ENCODE data around the gene USP11. TPM values are rescaled to one million over a fixed set of nuclear protein-coding genes. Genes with fewer than 3 reads are reported as not detected.

The USP11 gene
- total and polyA plus RNA-seq, 2 of the 8 experiments (the other 6 are each of a cell fraction or from before 2014, with no cell fraction given): 40.9 to 84.0 TPM

DNA sequence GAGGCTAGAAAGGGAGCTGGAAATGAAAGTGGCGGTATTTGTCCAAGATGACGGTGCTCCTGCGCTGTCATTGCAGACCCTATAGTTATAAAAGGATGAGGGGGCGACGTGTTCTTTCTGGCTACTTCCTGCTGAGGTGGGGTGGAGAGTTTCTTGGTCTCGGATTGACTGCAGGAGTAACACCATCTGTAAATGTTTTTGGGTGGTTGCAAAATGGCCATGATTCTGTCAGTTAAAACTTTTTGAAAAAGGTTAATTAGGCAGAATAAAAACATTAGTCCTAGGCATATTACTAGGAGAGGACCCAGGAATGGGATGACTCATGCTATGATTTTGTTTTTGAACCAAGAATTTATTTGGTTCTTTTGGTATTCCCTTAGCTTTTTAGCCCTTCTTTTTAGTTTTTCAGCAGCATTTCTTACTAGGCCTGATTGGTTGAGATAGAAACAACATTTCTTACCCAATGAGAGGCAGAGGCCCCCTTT is 53.1 kb downstream of the USP11 start (continued):
- TF ChIP-seq, protein P1, sequence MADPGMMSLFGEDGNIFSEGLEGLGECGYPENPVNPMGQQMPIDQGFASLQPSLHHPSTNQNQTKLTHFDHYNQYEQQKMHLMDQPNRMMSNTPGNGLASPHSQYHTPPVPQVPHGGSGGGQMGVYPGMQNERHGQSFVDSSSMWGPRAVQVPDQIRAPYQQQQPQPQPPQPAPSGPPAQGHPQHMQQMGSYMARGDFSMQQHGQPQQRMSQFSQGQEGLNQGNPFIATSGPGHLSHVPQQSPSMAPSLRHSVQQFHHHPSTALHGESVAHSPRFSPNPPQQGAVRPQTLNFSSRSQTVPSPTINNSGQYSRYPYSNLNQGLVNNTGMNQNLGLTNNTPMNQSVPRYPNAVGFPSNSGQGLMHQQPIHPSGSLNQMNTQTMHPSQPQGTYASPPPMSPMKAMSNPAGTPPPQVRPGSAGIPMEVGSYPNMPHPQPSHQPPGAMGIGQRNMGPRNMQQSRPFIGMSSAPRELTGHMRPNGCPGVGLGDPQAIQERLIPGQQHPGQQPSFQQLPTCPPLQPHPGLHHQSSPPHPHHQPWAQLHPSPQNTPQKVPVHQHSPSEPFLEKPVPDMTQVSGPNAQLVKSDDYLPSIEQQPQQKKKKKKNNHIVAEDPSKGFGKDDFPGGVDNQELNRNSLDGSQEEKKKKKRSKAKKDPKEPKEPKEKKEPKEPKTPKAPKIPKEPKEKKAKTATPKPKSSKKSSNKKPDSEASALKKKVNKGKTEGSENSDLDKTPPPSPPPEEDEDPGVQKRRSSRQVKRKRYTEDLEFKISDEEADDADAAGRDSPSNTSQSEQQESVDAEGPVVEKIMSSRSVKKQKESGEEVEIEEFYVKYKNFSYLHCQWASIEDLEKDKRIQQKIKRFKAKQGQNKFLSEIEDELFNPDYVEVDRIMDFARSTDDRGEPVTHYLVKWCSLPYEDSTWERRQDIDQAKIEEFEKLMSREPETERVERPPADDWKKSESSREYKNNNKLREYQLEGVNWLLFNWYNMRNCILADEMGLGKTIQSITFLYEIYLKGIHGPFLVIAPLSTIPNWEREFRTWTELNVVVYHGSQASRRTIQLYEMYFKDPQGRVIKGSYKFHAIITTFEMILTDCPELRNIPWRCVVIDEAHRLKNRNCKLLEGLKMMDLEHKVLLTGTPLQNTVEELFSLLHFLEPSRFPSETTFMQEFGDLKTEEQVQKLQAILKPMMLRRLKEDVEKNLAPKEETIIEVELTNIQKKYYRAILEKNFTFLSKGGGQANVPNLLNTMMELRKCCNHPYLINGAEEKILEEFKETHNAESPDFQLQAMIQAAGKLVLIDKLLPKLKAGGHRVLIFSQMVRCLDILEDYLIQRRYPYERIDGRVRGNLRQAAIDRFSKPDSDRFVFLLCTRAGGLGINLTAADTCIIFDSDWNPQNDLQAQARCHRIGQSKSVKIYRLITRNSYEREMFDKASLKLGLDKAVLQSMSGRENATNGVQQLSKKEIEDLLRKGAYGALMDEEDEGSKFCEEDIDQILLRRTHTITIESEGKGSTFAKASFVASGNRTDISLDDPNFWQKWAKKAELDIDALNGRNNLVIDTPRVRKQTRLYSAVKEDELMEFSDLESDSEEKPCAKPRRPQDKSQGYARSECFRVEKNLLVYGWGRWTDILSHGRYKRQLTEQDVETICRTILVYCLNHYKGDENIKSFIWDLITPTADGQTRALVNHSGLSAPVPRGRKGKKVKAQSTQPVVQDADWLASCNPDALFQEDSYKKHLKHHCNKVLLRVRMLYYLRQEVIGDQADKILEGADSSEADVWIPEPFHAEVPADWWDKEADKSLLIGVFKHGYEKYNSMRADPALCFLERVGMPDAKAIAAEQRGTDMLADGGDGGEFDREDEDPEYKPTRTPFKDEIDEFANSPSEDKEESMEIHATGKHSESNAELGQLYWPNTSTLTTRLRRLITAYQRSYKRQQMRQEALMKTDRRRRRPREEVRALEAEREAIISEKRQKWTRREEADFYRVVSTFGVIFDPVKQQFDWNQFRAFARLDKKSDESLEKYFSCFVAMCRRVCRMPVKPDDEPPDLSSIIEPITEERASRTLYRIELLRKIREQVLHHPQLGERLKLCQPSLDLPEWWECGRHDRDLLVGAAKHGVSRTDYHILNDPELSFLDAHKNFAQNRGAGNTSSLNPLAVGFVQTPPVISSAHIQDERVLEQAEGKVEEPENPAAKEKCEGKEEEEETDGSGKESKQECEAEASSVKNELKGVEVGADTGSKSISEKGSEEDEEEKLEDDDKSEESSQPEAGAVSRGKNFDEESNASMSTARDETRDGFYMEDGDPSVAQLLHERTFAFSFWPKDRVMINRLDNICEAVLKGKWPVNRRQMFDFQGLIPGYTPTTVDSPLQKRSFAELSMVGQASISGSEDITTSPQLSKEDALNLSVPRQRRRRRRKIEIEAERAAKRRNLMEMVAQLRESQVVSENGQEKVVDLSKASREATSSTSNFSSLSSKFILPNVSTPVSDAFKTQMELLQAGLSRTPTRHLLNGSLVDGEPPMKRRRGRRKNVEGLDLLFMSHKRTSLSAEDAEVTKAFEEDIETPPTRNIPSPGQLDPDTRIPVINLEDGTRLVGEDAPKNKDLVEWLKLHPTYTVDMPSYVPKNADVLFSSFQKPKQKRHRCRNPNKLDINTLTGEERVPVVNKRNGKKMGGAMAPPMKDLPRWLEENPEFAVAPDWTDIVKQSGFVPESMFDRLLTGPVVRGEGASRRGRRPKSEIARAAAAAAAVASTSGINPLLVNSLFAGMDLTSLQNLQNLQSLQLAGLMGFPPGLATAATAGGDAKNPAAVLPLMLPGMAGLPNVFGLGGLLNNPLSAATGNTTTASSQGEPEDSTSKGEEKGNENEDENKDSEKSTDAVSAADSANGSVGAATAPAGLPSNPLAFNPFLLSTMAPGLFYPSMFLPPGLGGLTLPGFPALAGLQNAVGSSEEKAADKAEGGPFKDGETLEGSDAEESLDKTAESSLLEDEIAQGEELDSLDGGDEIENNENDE (IDR thresholded peaks at IDR 0.05; ENCODE audit: insufficient replicate concordance, low read length): no peak
- no peak for TF ChIP-seq SAP30 (IDR thresholded peaks at IDR 0.05; ENCODE audit: insufficient read depth, insufficient replicate concordance, low read length)
- no peak for TF ChIP-seq SIX5 (IDR thresholded peaks at IDR 0.05; ENCODE audit: low read depth, low read length)
- TF ChIP-seq, protein P2, sequence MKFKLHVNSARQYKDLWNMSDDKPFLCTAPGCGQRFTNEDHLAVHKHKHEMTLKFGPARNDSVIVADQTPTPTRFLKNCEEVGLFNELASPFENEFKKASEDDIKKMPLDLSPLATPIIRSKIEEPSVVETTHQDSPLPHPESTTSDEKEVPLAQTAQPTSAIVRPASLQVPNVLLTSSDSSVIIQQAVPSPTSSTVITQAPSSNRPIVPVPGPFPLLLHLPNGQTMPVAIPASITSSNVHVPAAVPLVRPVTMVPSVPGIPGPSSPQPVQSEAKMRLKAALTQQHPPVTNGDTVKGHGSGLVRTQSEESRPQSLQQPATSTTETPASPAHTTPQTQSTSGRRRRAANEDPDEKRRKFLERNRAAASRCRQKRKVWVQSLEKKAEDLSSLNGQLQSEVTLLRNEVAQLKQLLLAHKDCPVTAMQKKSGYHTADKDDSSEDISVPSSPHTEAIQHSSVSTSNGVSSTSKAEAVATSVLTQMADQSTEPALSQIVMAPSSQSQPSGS (IDR thresholded peaks at IDR 0.05; ENCODE audit: low read length): no peak
- no peak for TF ChIP-seq RAD21 (IDR thresholded peaks at IDR 0.05 in 1 of 2, conservative IDR thresholded peaks at IDR 0.05 in 1 of 2; ENCODE audit: low read depth in 2 of 2, low read length in 2 of 2)
- TF ChIP-seq KDM1A (IDR thresholded peaks at IDR 0.05; ENCODE audit: borderline replicate concordance, low read length): no peak
- TF ChIP-seq, protein P3, sequence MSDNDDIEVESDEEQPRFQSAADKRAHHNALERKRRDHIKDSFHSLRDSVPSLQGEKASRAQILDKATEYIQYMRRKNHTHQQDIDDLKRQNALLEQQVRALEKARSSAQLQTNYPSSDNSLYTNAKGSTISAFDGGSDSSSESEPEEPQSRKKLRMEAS (IDR thresholded peaks at IDR 0.05): no peak
- TF ChIP-seq PHF8 (conservative IDR thresholded peaks at IDR 0.05; ENCODE audit: low read depth, low read length): no peak
- no peak for TF ChIP-seq MAFK (IDR thresholded peaks at IDR 0.05; ENCODE audit: low read depth, low read length)

Measured in H1 (cell line).